ENCODE data around the gene GRIK4. TPM values are rescaled to one million over a fixed set of nuclear protein-coding genes. Genes with fewer than 3 reads are reported as not detected.

The GRIK4 gene
- total and polyA plus RNA-seq, 2 experiments from 2014 or later = 0.28 to 0.45 TPM

DNA sequence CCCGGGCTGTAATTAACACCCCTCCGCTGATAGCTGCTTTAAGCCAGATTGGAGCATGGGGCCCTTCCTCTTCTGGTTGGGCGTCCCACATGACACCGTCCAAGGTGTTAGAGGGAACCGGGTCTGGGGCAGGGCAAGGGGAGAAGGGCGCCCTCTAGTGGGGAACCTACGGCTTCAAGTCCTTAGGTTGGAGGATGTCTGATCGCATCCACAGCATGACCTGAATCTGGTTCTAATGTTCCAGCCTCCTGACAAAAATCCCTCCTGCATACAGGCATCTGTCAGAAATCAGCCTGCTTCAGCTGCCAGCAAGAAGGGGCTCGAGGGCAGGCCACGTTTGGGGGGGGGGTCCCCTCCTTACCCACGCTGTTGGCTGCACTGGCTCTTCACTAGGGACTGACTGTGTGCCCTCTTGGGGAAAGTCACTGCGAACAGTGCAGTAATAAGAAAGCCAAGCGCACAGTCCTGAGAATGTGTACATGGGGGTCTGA lies 418.2 kb downstream of the GRIK4 start:
- peak; percentile 68 to 91 for DNase-seq (ENCODE audit: low read depth in 1 of 2, low spot score in 1 of 2)
- Histone ChIP-seq H3K4me3 (no peak overlapping the region), H3K27me3 (no peaks in the 10 kb centered on the region), H3K4me1 (ENCODE audit: low read depth) (peaks cover 7% of the 10 kb centered on the region), H3K36me3 (no peaks in the 10 kb centered on the region), H3K27ac (no peak overlapping the region), H3K9me3 (ENCODE audit: low read depth) (no peaks in the 10 kb centered on the region)
- TF ChIP-seq, protein P1, sequence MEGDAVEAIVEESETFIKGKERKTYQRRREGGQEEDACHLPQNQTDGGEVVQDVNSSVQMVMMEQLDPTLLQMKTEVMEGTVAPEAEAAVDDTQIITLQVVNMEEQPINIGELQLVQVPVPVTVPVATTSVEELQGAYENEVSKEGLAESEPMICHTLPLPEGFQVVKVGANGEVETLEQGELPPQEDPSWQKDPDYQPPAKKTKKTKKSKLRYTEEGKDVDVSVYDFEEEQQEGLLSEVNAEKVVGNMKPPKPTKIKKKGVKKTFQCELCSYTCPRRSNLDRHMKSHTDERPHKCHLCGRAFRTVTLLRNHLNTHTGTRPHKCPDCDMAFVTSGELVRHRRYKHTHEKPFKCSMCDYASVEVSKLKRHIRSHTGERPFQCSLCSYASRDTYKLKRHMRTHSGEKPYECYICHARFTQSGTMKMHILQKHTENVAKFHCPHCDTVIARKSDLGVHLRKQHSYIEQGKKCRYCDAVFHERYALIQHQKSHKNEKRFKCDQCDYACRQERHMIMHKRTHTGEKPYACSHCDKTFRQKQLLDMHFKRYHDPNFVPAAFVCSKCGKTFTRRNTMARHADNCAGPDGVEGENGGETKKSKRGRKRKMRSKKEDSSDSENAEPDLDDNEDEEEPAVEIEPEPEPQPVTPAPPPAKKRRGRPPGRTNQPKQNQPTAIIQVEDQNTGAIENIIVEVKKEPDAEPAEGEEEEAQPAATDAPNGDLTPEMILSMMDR (IDR thresholded peaks at IDR 0.05; ENCODE audit: low read depth, low read length) = peak; percentile 72

DNA sequence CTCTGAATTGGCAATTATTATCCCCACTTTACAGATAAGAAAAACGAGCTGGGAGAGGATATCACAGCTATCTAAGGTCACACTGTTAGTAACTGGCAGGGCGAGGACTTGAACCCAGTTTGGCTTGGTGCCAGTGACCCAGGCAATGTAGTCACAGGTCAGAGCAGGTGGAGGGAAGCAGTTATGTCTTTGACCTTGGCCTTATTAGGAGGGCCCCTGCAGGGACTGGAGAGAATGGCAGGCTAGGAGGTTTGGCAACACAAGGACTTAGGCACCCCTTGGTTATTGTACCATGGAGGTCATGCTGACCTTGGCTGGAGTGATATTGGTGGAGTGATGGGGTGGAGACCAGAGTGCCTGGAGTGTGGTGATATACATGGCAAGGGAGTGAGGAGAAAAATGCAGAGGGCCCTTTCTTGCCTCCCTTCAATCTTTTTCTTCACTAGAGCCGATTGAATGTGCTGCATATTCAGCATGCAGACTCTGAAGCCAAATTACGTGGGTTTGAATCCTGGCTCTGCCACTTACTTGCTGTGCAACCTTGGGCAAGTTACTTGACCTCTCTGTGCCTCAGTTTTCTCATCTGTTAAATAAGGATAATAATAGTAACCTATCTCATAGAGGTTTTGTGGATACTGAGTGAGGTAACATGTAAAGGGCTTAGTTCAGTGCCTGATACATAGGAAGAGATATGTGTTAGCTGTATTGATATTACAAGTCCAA lies 419.7 kb downstream of the GRIK4 start:
- peaks cover 7% of the 10 kb centered on the region for H3K4me1 ChIP-seq (ENCODE audit: low read depth)
- TF ChIP-seq, protein P1 (IDR thresholded peaks at IDR 0.05; ENCODE audit: low read depth, low read length) = no peak
- no peaks in the 10 kb centered on the region for H3K9me3 ChIP-seq (ENCODE audit: low read depth)
- H3K4me3 ChIP-seq = no peak overlapping the region
- no peak overlapping the region for H3K27ac ChIP-seq
- H3K36me3 ChIP-seq = no peaks in the 10 kb centered on the region
- H3K27me3 ChIP-seq = no peaks in the 10 kb centered on the region
- no peak for DNase-seq (ENCODE audit: low read depth in 1 of 2, low spot score in 1 of 2)

DNA sequence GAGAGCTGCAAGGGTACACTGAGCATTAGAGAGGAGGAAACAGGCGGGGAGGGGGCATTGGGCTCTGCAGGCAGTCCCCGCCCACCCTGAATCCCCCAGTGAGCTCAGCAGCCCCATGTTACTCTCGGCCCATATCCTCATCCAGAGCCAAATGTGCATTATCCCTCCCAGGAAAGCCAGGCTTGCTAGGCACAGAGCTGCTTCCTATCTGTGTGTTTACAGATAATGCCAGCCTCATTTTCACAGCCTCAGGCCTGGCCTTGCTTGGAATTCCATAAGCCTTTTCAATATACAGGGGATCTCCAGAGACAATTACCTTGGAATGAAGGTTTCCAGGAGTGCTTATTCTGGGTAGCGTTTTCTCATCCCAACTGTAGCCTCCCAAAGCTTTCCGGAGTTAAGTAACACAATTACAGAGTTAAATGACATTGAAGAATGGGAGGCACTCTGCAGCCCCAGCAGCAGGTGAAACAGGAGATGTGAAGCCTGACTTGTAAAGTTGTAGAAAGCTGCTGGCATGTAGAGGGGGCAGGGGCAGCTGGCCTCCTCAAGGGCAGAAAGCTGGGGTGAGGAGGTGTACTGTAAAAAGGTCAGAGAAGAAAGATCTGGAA lies 420.9 kb downstream of the GRIK4 start:
- H3K9me3 ChIP-seq (ENCODE audit: low read depth) = no peaks in the 10 kb centered on the region
- no peaks in the 10 kb centered on the region for H3K27me3 ChIP-seq
- H3K36me3 ChIP-seq = no peaks in the 10 kb centered on the region
- no peak overlapping the region for H3K27ac ChIP-seq
- H3K4me1 ChIP-seq (ENCODE audit: low read depth) = peaks cover 7% of the 10 kb centered on the region
- DNase-seq (ENCODE audit: low read depth in 1 of 2, low spot score in 1 of 2) = peak in 1 of 2 donors; percentile 33
- TF ChIP-seq, protein P1 (IDR thresholded peaks at IDR 0.05; ENCODE audit: low read depth, low read length) = no peak
- H3K4me3 ChIP-seq = no peak overlapping the region

DNA sequence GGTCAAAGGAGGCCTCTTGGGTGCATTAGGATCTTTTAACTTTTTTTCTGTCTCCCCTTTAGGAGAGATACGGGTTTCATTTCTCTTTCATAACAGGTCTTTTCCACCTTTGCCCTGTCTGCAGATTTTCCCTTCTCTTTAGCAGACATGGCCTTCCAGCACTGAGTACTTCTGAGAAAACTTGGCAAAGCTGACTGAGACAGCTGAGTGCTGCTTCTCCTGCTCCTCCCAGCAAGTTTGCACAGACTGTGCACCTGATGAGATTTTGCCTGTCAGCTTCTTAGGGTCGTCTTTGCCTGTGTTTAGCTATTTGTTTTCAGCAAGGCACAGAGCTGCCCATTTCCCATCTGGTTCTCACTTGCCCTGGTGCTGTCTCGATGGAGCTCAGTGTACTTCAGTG lies 424.8 kb downstream of the GRIK4 start:
- Histone ChIP-seq H3K27ac (no peak overlapping the region), H3K27me3 (no peaks in the 10 kb centered on the region), H3K4me3 (no peak overlapping the region), H3K9me3 (ENCODE audit: low read depth) (no peaks in the 10 kb centered on the region), H3K36me3 (no peaks in the 10 kb centered on the region), H3K4me1 (ENCODE audit: low read depth) (peaks cover 7% of the 10 kb centered on the region)
- DNase-seq (ENCODE audit: low read depth in 1 of 2, low spot score in 1 of 2) = no peak
- TF ChIP-seq, protein P1 (IDR thresholded peaks at IDR 0.05; ENCODE audit: low read depth, low read length) = no peak

DNA sequence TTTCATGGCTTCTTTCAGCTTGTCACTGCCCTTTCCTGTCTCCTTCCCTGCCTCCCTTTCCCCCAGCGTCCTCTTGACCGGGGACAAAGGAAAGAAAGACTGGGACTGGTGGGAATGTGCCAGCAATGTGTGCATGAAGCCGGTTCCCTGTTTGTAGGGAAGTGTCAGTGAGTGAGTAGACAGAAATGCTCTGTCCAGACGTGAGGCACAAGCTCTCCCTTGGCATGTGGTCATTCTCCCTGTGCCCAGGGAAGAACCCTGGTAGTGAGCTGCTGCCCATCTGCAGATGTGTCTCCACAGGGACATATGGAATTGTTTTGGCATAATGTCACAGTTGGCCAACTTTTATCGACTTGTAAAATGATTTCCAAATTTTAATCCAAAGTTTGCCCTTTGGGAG lies 426.0 kb downstream of the GRIK4 start:
- H3K9me3 ChIP-seq (ENCODE audit: low read depth) = no peaks in the 10 kb centered on the region
- no peak overlapping the region for H3K27ac ChIP-seq
- H3K4me3 ChIP-seq = no peak overlapping the region
- H3K27me3 ChIP-seq = no peaks in the 10 kb centered on the region
- TF ChIP-seq, protein P1 (IDR thresholded peaks at IDR 0.05; ENCODE audit: low read depth, low read length) = no peak
- no peak for DNase-seq (ENCODE audit: low read depth in 1 of 2, low spot score in 1 of 2)
- H3K4me1 ChIP-seq (ENCODE audit: low read depth) = peaks cover 5% of the 10 kb centered on the region
- H3K36me3 ChIP-seq = no peaks in the 10 kb centered on the region
